H9 (cell line): Measurements from ENCODE around the gene PRIM2. TPM values are rescaled to one million over a fixed set of nuclear protein-coding genes. Genes with fewer than 3 reads are reported as not detected.
"Not testable (repeated sequence)": the region's sequence is repeated elsewhere in the genome, so short reads cannot be mapped to it uniquely, and the experiment has no call there.

Experiments used
- DNase-seq: peaks from one replicate; pipeline ENCODE4 v3.0.0-alpha.2; 2017
- H2AFZ ChIP-seq: one replicate; pipeline ENCODE4 v1.6.1; 2013; ENCODE audit warnings: mild to moderate bottlenecking, low read length, control low read depth, moderate library complexity
- H2AK5ac ChIP-seq: 2 replicates; pipeline ENCODE4 v1.6.1; 2013; ENCODE audit warnings: low read length, control low read depth, mixed read lengths; ENCODE audit not compliant: insufficient read length
- H2BK120ac ChIP-seq: one replicate; pipeline ENCODE4 v1.6.1; 2013; ENCODE audit warnings: low read depth, mild to moderate bottlenecking, low read length, control low read depth, inconsistent platforms; ENCODE audit not compliant: poor library complexity, severe bottlenecking
- H2BK12ac ChIP-seq: 2 replicates; pipeline ENCODE4 v1.6.1; 2013; ENCODE audit warnings: low read length, control low read depth, mixed read lengths, low read depth; ENCODE audit not compliant: insufficient read length
- H2BK15ac ChIP-seq: 2 replicates; pipeline ENCODE4 v1.6.1; 2013; ENCODE audit warnings: low read depth, low read length, control low read depth
- H2BK20ac ChIP-seq: one replicate; pipeline ENCODE4 v1.6.1; 2013; ENCODE audit warnings: low read depth, mild to moderate bottlenecking, low read length, control low read depth, inconsistent platforms; ENCODE audit not compliant: poor library complexity, severe bottlenecking
- H2BK5ac ChIP-seq: 2 replicates; pipeline ENCODE4 v1.6.1; 2013; ENCODE audit warnings: low read length, control low read depth, mixed read lengths; ENCODE audit not compliant: insufficient read length
- H3K14ac ChIP-seq: 2 replicates; pipeline ENCODE4 v1.6.1; 2013; ENCODE audit warnings: low read length, control low read depth; ENCODE audit not compliant: insufficient read depth
- H3K18ac ChIP-seq: 2 replicates; pipeline ENCODE4 v1.6.1; 2013; ENCODE audit warnings: low read depth, mild to moderate bottlenecking, mixed read lengths, low read length, control low read depth; ENCODE audit not compliant: insufficient read length
- H3K23ac ChIP-seq: 2 replicates; pipeline ENCODE4 v1.6.1; 2013; ENCODE audit warnings: low read length, control low read depth, mixed read lengths, low read depth; ENCODE audit not compliant: insufficient read length
- H3K23me2 ChIP-seq: 2 replicates; pipeline ENCODE4 v1.6.1; 2013; ENCODE audit warnings: low read depth, mild to moderate bottlenecking, mixed read lengths, low read length, control low read depth; ENCODE audit not compliant: insufficient read length, poor library complexity, severe bottlenecking
- H3K27ac ChIP-seq: 2 replicates; pipeline ENCODE4 v1.5.1; 2013; ENCODE audit warnings: low read length, control low read depth, mixed read lengths, low read depth; ENCODE audit not compliant: insufficient read length
- H3K27me3 ChIP-seq: 2 replicates; pipeline ENCODE4 v1.6.1; 2013; ENCODE audit warnings: low read length, control low read depth, inconsistent platforms; ENCODE audit not compliant: insufficient read depth
- H3K4ac ChIP-seq: 2 replicates; pipeline ENCODE4 v1.6.1; 2013; ENCODE audit warnings: low read depth, mild to moderate bottlenecking, control low read depth, inconsistent platforms, low read length, moderate library complexity
- H3K4me1 ChIP-seq: 2 replicates; pipeline ENCODE4 v1.6.1; 2013; ENCODE audit warnings: low read length, control low read depth, inconsistent platforms; ENCODE audit not compliant: insufficient read depth
- H3K4me2 ChIP-seq: 2 replicates; pipeline ENCODE4 v1.6.1; 2013; ENCODE audit warnings: low read length, control low read depth, mixed read lengths; ENCODE audit not compliant: insufficient read length, insufficient read depth
- H3K56ac ChIP-seq: 2 replicates; pipeline ENCODE4 v1.6.1; 2013; ENCODE audit warnings: low read depth, mild to moderate bottlenecking, mixed read lengths, low read length, control low read depth; ENCODE audit not compliant: insufficient read length
- H3K79me1 ChIP-seq: 2 replicates; pipeline ENCODE4 v1.6.1; 2013; ENCODE audit warnings: low read depth, mild to moderate bottlenecking, moderate library complexity, low read length, control low read depth, inconsistent platforms; ENCODE audit not compliant: insufficient read depth, poor library complexity, severe bottlenecking
- H3K79me2 ChIP-seq: 2 replicates; pipeline ENCODE4 v1.6.1; 2013; ENCODE audit warnings: low read length, control low read depth, inconsistent platforms; ENCODE audit not compliant: insufficient read depth
- H3K9ac ChIP-seq: 2 replicates; pipeline ENCODE4 v1.6.1; 2013; ENCODE audit warnings: low read length, control low read depth, mixed read lengths; ENCODE audit not compliant: insufficient read length; ENCODE audit errors: extremely low read depth
- H3K9me3 ChIP-seq: one replicate; pipeline ENCODE4 v1.6.1; 2013; ENCODE audit warnings: low read depth, low read length, inconsistent platforms; ENCODE audit not compliant: control insufficient read depth
- H3T11ph ChIP-seq: one replicate; pipeline ENCODE4 v1.6.1; 2013; ENCODE audit warnings: mild to moderate bottlenecking, low read length, control low read depth, inconsistent platforms
- H4K20me1 ChIP-seq: one replicate; pipeline ENCODE4 v1.6.1; 2013; ENCODE audit not compliant: control insufficient read depth, insufficient read length, insufficient read depth
- H4K5ac ChIP-seq: 2 replicates; pipeline ENCODE4 v1.6.1; 2013; ENCODE audit warnings: low read depth, mild to moderate bottlenecking, mixed read lengths, low read length, control low read depth; ENCODE audit not compliant: insufficient read length
- H4K8ac ChIP-seq: replicated peaks from 2 replicates; pipeline ENCODE4 v1.6.1; 2013; ENCODE audit warnings: low read length, control low read depth, mixed read lengths, low read depth; ENCODE audit not compliant: insufficient read length
- H4K91ac ChIP-seq: 2 replicates; pipeline ENCODE4 v1.6.1; 2013; ENCODE audit warnings: low read depth, mild to moderate bottlenecking, moderate library complexity, mixed read lengths, low read length, control low read depth; ENCODE audit not compliant: insufficient read length
- H3K27ac Mint-ChIP-seq, 3 experiments: 2 replicates in 2 of 3; 3 replicates in 1 of 3; pipeline ENCODE4 v1.8.0; 2020 to 2021; ENCODE audit warnings: mixed read lengths in 3 of 3, mild to moderate bottlenecking in 1 of 3, moderate library complexity in 1 of 3
- H3K27me3 Mint-ChIP-seq: 2 replicates; pipeline ENCODE4 v1.8.0; 2021; ENCODE audit warnings: low read depth, mild to moderate bottlenecking, moderate library complexity, mixed read lengths
- H3K36me3 Mint-ChIP-seq, 3 experiments: 2 replicates in 2 of 3; 3 replicates in 1 of 3; pipeline ENCODE4 v1.8.0; 2020 to 2021; ENCODE audit warnings: low read depth in 3 of 3, mixed read lengths in 3 of 3; ENCODE audit not compliant: insufficient read depth in 1 of 3
- H3K4me1 Mint-ChIP-seq, 2 experiments: 2 replicates each; pipeline ENCODE4 v1.8.0; 2020; ENCODE audit warnings: mixed read lengths in 2 of 2
- H3K4me3 Mint-ChIP-seq, 2 experiments: 2 replicates in 1 of 2; 3 replicates in 1 of 2; pipeline ENCODE4 v1.8.0; 2020 to 2021; ENCODE audit warnings: mild to moderate bottlenecking in 2 of 2, mixed read lengths in 2 of 2, moderate library complexity in 1 of 2
- H3K9me3 Mint-ChIP-seq, 2 experiments: 2 replicates in 1 of 2; 3 replicates in 1 of 2; pipeline ENCODE4 v1.8.0; 2020; ENCODE audit warnings: mild to moderate bottlenecking in 2 of 2, mixed read lengths in 2 of 2, moderate library complexity in 1 of 2
- WGBS: extraction: QIAGEN DNeasy Blood & Tissue Kit; methylation state at CpG from one replicate; pipeline ENCODE4 v1.1.7; 2013; ENCODE audit warnings: missing lambda C conversion rate, low lambda C conversion rate, mixed read lengths; ENCODE audit not compliant: insufficient read length; ENCODE audit errors: extremely low coverage; 5-methylcytosine and 5-hydroxymethylcytosine counted together
- total RNA-seq: library from RNA; stranded (reverse); gene quantifications from 2 replicates; pipeline ENCODE4 v1.2.1, GENCODE V29; 2021

Gene PRIM2
- total RNA-seq, 1 experiment from 2014 or later = 43.0 TPM

DNA sequence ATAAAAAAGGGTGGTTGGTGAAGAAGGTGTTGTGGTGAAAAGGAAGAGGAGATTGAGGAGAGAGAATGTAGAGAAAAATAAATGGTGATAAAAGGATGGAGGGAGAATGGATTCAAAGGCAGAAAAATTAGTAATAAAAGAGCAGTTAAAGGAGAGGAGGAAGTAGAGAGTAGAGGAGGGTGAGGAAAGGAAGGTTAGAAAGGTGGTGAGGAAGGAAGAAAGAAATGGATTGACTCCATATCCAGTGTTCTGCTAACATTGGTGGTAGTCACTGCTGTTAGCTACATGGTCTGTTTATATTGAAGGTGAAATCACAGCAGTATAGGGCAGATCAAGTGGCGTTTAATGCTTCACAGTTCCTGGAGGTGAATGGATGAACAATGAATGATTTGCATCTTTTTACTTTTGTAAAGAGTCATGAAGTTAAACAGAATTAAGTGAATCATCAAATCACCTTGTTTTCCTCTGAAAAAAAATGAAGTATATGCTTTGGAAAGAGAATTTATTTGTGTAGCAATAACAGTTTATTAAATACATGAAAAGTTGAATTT, 154.0 kb downstream of the PRIM2 start:
- H2BK20ac ChIP-seq, H3K4ac ChIP-seq, H2AFZ ChIP-seq, H3K4me2 ChIP-seq, H2AK5ac ChIP-seq, H3K56ac ChIP-seq, DNase-seq, H2BK5ac ChIP-seq, H3K4me1 ChIP-seq, H3K79me2 ChIP-seq, H3K27ac ChIP-seq, H3K23me2 ChIP-seq, H2BK15ac ChIP-seq, H4K20me1 ChIP-seq, H3T11ph ChIP-seq, H3K14ac ChIP-seq, H4K5ac ChIP-seq, H3K9me3 ChIP-seq, H3K79me1 ChIP-seq, H4K91ac ChIP-seq, H3K27me3 Mint-ChIP-seq, H3K18ac ChIP-seq, H3K36me3 Mint-ChIP-seq, H3K9ac ChIP-seq, H4K8ac ChIP-seq, H3K27me3 ChIP-seq, H3K23ac ChIP-seq, H2BK12ac ChIP-seq, H2BK120ac ChIP-seq: not testable (repeated sequence)
- peak overlapping the region in 2 of 3 experiments; percentile 35 to 78; a peak in 3 of 7 replicates for H3K27ac Mint-ChIP-seq
- H3K9me3 Mint-ChIP-seq = peaks cover 9 to 11% of the 10 kb centered on the region in 2 experiments; a peak in 4 of 5 replicates
- no CpG with 5 or more reads among the region's 1 CpG for WGBS
- peak overlapping the region in 1 of 2 experiments; percentile 28; a peak in 1 of 5 replicates for H3K4me3 Mint-ChIP-seq
- H3K4me1 Mint-ChIP-seq = peaks cover 60 to 62% of the 10 kb centered on the region in 2 experiments

DNA sequence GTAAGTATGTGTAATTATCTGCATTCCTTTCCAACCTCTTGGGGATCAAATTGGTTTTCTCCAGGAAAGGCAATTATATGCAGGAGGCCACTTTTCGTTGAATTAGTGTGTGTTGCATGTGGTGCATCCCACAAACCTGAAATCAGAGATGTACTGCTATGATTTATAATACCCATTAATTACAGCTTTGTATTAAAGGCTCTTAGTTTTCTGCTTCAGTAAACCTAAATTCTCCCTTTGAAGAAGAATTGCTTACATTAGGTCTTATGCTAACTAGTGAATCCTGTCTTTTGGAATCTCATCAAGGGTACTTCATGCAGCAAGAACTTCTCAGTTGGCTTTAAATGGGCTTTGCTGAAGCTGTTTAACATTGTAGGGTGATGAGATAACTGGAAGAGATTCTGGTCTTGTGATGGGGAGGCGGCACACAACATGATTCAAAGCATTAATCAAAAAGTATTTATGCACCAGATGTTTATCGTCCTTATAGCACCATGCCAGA, 155.5 kb downstream of the PRIM2 start:
- H2AFZ ChIP-seq, H3K56ac ChIP-seq, H3K27me3 ChIP-seq, H3K4me3 Mint-ChIP-seq, H2BK15ac ChIP-seq, H3K9me3 ChIP-seq, H3K79me2 ChIP-seq, H3K27ac ChIP-seq, H2AK5ac ChIP-seq, H3K4me1 ChIP-seq, H3K18ac ChIP-seq, H3K23ac ChIP-seq, H4K5ac ChIP-seq, H4K91ac ChIP-seq, DNase-seq, H3K9me3 Mint-ChIP-seq, H3K36me3 Mint-ChIP-seq, H3K23me2 ChIP-seq, H3K9ac ChIP-seq, H3K14ac ChIP-seq, H2BK12ac ChIP-seq, H4K8ac ChIP-seq, H3K79me1 ChIP-seq, H2BK20ac ChIP-seq, H4K20me1 ChIP-seq, H3K4ac ChIP-seq, H3K4me2 ChIP-seq, H3T11ph ChIP-seq, H3K27me3 Mint-ChIP-seq, H2BK120ac ChIP-seq, H2BK5ac ChIP-seq: not testable (repeated sequence)
- no CpG with 5 or more reads among the region's 3 CpGs for WGBS
- Mint-ChIP-seq H3K4me1 (peaks cover 49 to 58% of the 10 kb centered on the region in 2 experiments), H3K27ac (0 out of 7 replicates have a peak overlapping the region, but pooled peaks of 2 of the 3 experiments have one; percentile 54 to 65)
